ENCODE measurements around the gene ARHGEF19.

Gene ARHGEF19

GRCh38 chr1:16175610-16176553, 36.6 kb downstream of the ARHGEF19 start:
- peak; percentile 79 for ATAC-seq
- no peak for TF ChIP-seq CREB5 (CRISPR knock-in tag; IDR thresholded peaks at IDR 0.05; ENCODE audit: low read depth)
- no peak for TF ChIP-seq ZNF565 (CRISPR knock-in tag; conservative IDR thresholded peaks at IDR 0.05; ENCODE audit: low read depth)
- TF ChIP-seq ZC3H10 (CRISPR knock-in tag; IDR thresholded peaks at IDR 0.05): no peak
- peak; percentile 97 for TF ChIP-seq ZFP30 (CRISPR knock-in tag; IDR thresholded peaks at IDR 0.05)
- 0 out of 2 replicates have a peak, but pooled peaks have one; percentile 30 for TF ChIP-seq PATZ1 (CRISPR knock-in tag; IDR thresholded peaks at IDR 0.05; ENCODE audit: borderline replicate concordance)
- no peak for TF ChIP-seq OSR1 (CRISPR knock-in tag; IDR thresholded peaks at IDR 0.05)
- TF ChIP-seq ZNF70 (CRISPR knock-in tag; IDR thresholded peaks at IDR 0.05): no peak; the same call in 1 of the 2 replicates
- TF ChIP-seq TSHZ2 (CRISPR knock-in tag; IDR thresholded peaks at IDR 0.05): peak; percentile 78; the same call in 1 of the 2 replicates
- no peak for TF ChIP-seq TOX (CRISPR knock-in tag; IDR thresholded peaks at IDR 0.05; ENCODE audit: borderline replicate concordance)
- TF ChIP-seq ARNTL (CRISPR knock-in tag; IDR thresholded peaks at IDR 0.05; ENCODE audit: borderline replicate concordance, low read depth): no peak
- TF ChIP-seq ZFP3 (CRISPR knock-in tag; IDR thresholded peaks at IDR 0.05): peak; percentile 61; the same call in 1 of the 2 replicates
- 0 out of 2 replicates have a peak, but pooled peaks have one; percentile 14 for TF ChIP-seq ISL1 (CRISPR knock-in tag; IDR thresholded peaks at IDR 0.05)
- peak; percentile 80 for TF ChIP-seq SNAI2 (CRISPR knock-in tag; IDR thresholded peaks at IDR 0.05)
- TF ChIP-seq PPARA (CRISPR knock-in tag; IDR thresholded peaks at IDR 0.05; ENCODE audit: borderline replicate concordance): no peak
- no peak for TF ChIP-seq BACH2 (CRISPR knock-in tag; IDR thresholded peaks at IDR 0.05; ENCODE audit: borderline replicate concordance)
- TF ChIP-seq CSDC2 (CRISPR knock-in tag; IDR thresholded peaks at IDR 0.05): peak; percentile 84; the same call in 1 of the 2 replicates
- TF ChIP-seq GLIS3 (CRISPR knock-in tag; IDR thresholded peaks at IDR 0.05): no peak
- TF ChIP-seq TCF4 (CRISPR knock-in tag; IDR thresholded peaks at IDR 0.05; ENCODE audit: borderline replicate concordance): no peak; the same call in 1 of the 2 replicates
- no peak for TF ChIP-seq RARB (CRISPR knock-in tag; IDR thresholded peaks at IDR 0.05)

- ATAC-seq: peak; percentile 8
- no peak for TF ChIP-seq ISL1 (CRISPR knock-in tag; IDR thresholded peaks at IDR 0.05)
- TF ChIP-seq ARNTL (CRISPR knock-in tag; IDR thresholded peaks at IDR 0.05; ENCODE audit: borderline replicate concordance, low read depth): no peak
- TF ChIP-seq TOX (CRISPR knock-in tag; IDR thresholded peaks at IDR 0.05; ENCODE audit: borderline replicate concordance): no peak
- no peak for TF ChIP-seq ZFP3 (CRISPR knock-in tag; IDR thresholded peaks at IDR 0.05)
- no peak for TF ChIP-seq CSDC2 (CRISPR knock-in tag; IDR thresholded peaks at IDR 0.05)
- TF ChIP-seq RARB (CRISPR knock-in tag; IDR thresholded peaks at IDR 0.05): no peak
Observed at GRCh38 chr1:16174886-16175598, 37.4 kb downstream of the ARHGEF19 start.

- TF ChIP-seq ZFP3 (CRISPR knock-in tag; IDR thresholded peaks at IDR 0.05) (no peak), TSHZ2 (CRISPR knock-in tag; IDR thresholded peaks at IDR 0.05) (no peak), POU6F1 (CRISPR knock-in tag; IDR thresholded peaks at IDR 0.05; ENCODE audit: borderline replicate concordance, low read depth) (no peak), ISL1 (CRISPR knock-in tag; IDR thresholded peaks at IDR 0.05) (no peak), CREB5 (CRISPR knock-in tag; IDR thresholded peaks at IDR 0.05; ENCODE audit: low read depth) (no peak), ZNF8 (CRISPR knock-in tag; IDR thresholded peaks at IDR 0.05) (no peak), ZFP30 (CRISPR knock-in tag; IDR thresholded peaks at IDR 0.05) (no peak), ZC3H10 (CRISPR knock-in tag; IDR thresholded peaks at IDR 0.05) (no peak), RARB (CRISPR knock-in tag; IDR thresholded peaks at IDR 0.05) (no peak), TCF4 (CRISPR knock-in tag; IDR thresholded peaks at IDR 0.05; ENCODE audit: borderline replicate concordance) (no peak), BACH2 (CRISPR knock-in tag; IDR thresholded peaks at IDR 0.05; ENCODE audit: borderline replicate concordance) (no peak), ZNF70 (CRISPR knock-in tag; IDR thresholded peaks at IDR 0.05) (no peak), OSR1 (CRISPR knock-in tag; IDR thresholded peaks at IDR 0.05) (no peak)
Observed at GRCh38 chr1:16174261-16174868, 38.1 kb downstream of the ARHGEF19 start.

More at GRCh38 chr1:16174261-16174868, 38.1 kb downstream of the ARHGEF19 start:
- ATAC-seq: peak; percentile 10; the same call in 2 of the 3 replicates
